Measurements from ENCODE around the gene PAX5. TPM values are rescaled to one million over a fixed set of nuclear protein-coding genes. Genes with fewer than 3 reads are reported as not detected.

Gene PAX5
- total RNA-seq, 1 donor from 2014 or later, result 1.3 TPM

DNA sequence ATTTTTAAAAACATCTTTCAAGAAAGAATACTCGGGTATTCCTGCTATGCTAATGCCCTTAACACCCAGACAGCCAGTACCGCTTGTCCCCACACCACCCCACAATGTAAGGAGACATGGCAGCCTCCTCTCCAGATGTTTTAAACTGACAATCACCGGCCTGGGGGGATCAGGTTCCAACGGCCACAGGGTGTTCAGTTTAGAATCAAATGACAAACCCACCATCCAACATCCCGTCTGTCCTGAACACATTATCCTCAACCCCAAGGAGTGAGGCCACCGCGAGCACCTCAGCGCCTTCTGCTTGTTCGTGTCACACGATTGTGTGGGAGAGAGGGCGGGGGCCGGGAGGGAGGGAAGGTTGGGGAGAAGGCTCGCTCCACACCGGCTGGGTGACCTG, 152.8 kb downstream of the PAX5 start:
- Mint-ChIP-seq H3K27me3 (ENCODE audit: unreplicated experiment) (peaks cover 3% of the 10 kb centered on the region), H3K4me3 (ENCODE audit: unreplicated experiment) (no peak overlapping the region), H3K36me3 (ENCODE audit: low read depth, unreplicated experiment) (peaks cover 3% of the 10 kb centered on the region), H3K27ac (ENCODE audit: unreplicated experiment) (no peak overlapping the region), H3K9me3 (ENCODE audit: unreplicated experiment) (no peaks in the 10 kb centered on the region), H3K4me1 (ENCODE audit: unreplicated experiment) (peaks cover 3% of the 10 kb centered on the region)
- no peak for DNase-seq (ENCODE audit: low spot score)
- TF ChIP-seq, protein P1, sequence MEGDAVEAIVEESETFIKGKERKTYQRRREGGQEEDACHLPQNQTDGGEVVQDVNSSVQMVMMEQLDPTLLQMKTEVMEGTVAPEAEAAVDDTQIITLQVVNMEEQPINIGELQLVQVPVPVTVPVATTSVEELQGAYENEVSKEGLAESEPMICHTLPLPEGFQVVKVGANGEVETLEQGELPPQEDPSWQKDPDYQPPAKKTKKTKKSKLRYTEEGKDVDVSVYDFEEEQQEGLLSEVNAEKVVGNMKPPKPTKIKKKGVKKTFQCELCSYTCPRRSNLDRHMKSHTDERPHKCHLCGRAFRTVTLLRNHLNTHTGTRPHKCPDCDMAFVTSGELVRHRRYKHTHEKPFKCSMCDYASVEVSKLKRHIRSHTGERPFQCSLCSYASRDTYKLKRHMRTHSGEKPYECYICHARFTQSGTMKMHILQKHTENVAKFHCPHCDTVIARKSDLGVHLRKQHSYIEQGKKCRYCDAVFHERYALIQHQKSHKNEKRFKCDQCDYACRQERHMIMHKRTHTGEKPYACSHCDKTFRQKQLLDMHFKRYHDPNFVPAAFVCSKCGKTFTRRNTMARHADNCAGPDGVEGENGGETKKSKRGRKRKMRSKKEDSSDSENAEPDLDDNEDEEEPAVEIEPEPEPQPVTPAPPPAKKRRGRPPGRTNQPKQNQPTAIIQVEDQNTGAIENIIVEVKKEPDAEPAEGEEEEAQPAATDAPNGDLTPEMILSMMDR (IDR thresholded peaks at IDR 0.05; ENCODE audit: unreplicated experiment), result no peak

DNA sequence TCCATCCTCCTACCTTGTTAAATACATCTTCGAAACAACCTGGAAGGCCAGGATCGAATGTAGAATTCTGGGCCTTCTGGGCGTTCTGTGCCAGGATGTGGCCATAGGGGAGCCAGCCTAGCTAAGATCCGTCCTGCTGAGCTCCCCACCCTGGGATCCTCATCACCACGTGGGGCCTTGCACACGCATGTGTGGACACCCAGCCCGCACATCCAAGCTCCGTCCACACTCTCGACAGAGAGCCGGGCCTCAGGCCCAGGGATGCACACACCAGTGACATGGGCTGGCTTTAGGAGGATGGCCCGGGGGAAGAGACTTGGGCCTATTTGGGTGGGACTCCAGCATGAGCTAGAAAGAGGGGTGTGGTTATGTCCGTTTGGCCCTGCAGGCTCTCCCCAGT, 154.0 kb downstream of the PAX5 start:
- Mint-ChIP-seq H3K27me3 (ENCODE audit: unreplicated experiment) (peaks cover 6% of the 10 kb centered on the region), H3K4me3 (ENCODE audit: unreplicated experiment) (no peak overlapping the region), H3K36me3 (ENCODE audit: low read depth, unreplicated experiment) (peaks cover 3% of the 10 kb centered on the region), H3K27ac (ENCODE audit: unreplicated experiment) (no peak overlapping the region), H3K9me3 (ENCODE audit: unreplicated experiment) (no peaks in the 10 kb centered on the region), H3K4me1 (ENCODE audit: unreplicated experiment) (peaks cover 3% of the 10 kb centered on the region)
- TF ChIP-seq, protein P1 (IDR thresholded peaks at IDR 0.05; ENCODE audit: unreplicated experiment), result no peak
- no peak for DNase-seq (ENCODE audit: low spot score)

DNA sequence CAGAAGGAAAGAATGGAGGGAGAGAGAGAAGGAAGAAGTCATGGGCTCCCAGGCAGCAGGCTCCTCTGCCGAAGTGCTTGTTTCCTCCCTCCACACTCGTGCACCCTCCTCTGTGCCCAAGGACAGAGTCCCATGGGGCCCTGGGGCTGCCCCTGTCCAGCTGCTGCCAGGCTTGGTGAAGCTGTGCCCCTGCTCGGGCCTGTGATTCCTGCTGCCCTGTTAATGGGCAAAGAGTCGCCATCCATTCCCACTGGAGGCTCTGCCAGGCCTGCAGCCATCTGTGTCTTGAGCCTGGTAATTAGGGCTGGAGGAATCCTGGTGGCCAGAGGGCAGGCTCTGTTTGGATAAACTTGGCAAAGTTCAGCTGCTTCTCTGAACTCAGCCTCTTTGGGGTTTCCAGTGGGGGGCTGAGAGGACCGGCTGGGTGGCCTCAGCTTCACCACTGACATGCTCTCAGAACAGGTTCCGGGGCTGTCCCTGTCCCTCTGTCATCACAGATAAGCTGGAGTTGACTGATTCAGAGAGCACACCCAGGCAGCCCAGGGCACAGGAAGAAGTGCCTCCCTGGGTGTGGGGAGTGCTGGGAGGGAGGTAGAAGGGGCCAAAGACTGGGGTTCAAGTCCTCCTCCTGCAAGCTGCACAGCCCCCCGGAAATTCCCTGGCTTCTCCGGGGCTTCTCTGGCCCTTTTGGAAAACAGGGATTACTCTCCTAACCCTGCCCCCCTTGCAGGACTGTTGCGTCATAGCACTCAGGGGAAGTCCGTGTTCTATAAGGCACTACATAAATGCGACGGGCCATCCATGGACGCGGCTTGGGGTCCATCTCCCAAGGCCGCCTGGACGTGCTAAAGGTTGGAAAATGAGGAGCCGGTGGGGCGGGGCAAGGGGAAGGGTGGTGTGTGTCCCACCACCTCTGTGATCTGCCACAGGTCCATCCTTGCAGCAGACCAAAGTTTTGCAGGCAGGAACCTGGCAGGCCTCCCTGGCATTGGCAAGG, 154.8 kb downstream of the PAX5 start:
- peaks cover 3% of the 10 kb centered on the region for H3K4me1 Mint-ChIP-seq (ENCODE audit: unreplicated experiment)
- no peak overlapping the region for H3K27ac Mint-ChIP-seq (ENCODE audit: unreplicated experiment)
- DNase-seq (ENCODE audit: low spot score), result no peak
- TF ChIP-seq, protein P1 (IDR thresholded peaks at IDR 0.05; ENCODE audit: unreplicated experiment), result no peak
- H3K4me3 Mint-ChIP-seq (ENCODE audit: unreplicated experiment), result no peak overlapping the region
- H3K36me3 Mint-ChIP-seq (ENCODE audit: low read depth, unreplicated experiment), result peaks cover 3% of the 10 kb centered on the region
- H3K27me3 Mint-ChIP-seq (ENCODE audit: unreplicated experiment), result peaks cover 8% of the 10 kb centered on the region
- no peaks in the 10 kb centered on the region for H3K9me3 Mint-ChIP-seq (ENCODE audit: unreplicated experiment)

DNA sequence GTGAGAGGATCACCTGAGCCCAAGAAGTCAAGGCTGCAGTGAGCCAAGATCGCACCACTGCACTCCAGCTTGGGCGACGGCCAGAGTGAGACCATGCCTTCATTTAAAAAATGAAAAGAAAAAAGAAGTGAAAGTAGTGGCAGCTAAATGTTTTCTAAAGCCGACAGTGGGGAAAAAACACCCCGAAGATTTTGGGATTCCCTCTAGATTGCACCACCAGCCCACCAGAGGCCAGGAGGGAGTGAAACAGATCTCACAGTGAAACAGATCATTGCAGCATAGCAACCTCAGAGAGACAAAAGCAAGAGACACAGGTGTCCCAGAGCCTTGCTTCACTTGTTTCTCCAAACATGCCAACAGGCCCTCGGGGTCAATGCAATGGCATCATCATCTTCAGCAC, 156.8 kb downstream of the PAX5 start:
- Mint-ChIP-seq H3K27ac (ENCODE audit: unreplicated experiment) (no peak overlapping the region), H3K36me3 (ENCODE audit: low read depth, unreplicated experiment) (peaks cover 3% of the 10 kb centered on the region), H3K4me1 (ENCODE audit: unreplicated experiment) (peaks cover 3% of the 10 kb centered on the region), H3K4me3 (ENCODE audit: unreplicated experiment) (no peak overlapping the region), H3K9me3 (ENCODE audit: unreplicated experiment) (no peaks in the 10 kb centered on the region), H3K27me3 (ENCODE audit: unreplicated experiment) (peaks cover 8% of the 10 kb centered on the region)
- no peak for DNase-seq (ENCODE audit: low spot score)
- TF ChIP-seq, protein P1 (IDR thresholded peaks at IDR 0.05; ENCODE audit: unreplicated experiment), result no peak

DNA sequence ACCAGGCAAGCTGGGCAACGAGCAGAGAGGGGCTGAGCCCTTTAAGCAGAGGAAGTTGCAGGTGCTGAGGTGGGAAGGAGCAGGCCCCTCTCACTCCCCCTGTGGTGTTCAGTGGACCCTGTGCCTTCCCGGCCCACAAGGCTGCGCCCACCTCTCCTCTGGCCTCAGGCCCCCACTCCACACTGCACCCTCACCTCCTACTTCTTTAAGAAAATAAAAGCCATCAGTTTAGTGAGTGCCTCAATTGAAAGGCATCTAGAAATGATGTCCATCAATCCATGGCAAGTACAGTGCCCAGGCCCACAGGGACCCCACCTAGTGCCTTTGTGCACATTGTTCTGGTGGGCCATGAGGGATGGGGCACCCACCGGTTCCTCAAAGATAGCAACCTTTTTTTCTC, 158.0 kb downstream of the PAX5 start:
- peaks cover 3% of the 10 kb centered on the region for H3K4me1 Mint-ChIP-seq (ENCODE audit: unreplicated experiment)
- H3K9me3 Mint-ChIP-seq (ENCODE audit: unreplicated experiment), result no peaks in the 10 kb centered on the region
- H3K27me3 Mint-ChIP-seq (ENCODE audit: unreplicated experiment), result peaks cover 8% of the 10 kb centered on the region
- peaks cover 3% of the 10 kb centered on the region for H3K36me3 Mint-ChIP-seq (ENCODE audit: low read depth, unreplicated experiment)
- DNase-seq (ENCODE audit: low spot score), result no peak
- no peak overlapping the region for H3K27ac Mint-ChIP-seq (ENCODE audit: unreplicated experiment)
- H3K4me3 Mint-ChIP-seq (ENCODE audit: unreplicated experiment), result no peak overlapping the region
- TF ChIP-seq, protein P1 (IDR thresholded peaks at IDR 0.05; ENCODE audit: unreplicated experiment), result no peak

Data from endothelial cell (in vitro differentiated cells).